HuH-7 (cell line): ENCODE results near the gene SYT2.
"Not testable (repeated sequence)": the region's sequence is repeated elsewhere in the genome, so short reads cannot be mapped to it uniquely, and the experiment has no call there.

Experiments used
- DNase-seq: peaks from one replicate; pipeline ENCODE4 v3.0.0; 2011; ENCODE audit warnings: low spot score

Gene SYT2

DNA sequence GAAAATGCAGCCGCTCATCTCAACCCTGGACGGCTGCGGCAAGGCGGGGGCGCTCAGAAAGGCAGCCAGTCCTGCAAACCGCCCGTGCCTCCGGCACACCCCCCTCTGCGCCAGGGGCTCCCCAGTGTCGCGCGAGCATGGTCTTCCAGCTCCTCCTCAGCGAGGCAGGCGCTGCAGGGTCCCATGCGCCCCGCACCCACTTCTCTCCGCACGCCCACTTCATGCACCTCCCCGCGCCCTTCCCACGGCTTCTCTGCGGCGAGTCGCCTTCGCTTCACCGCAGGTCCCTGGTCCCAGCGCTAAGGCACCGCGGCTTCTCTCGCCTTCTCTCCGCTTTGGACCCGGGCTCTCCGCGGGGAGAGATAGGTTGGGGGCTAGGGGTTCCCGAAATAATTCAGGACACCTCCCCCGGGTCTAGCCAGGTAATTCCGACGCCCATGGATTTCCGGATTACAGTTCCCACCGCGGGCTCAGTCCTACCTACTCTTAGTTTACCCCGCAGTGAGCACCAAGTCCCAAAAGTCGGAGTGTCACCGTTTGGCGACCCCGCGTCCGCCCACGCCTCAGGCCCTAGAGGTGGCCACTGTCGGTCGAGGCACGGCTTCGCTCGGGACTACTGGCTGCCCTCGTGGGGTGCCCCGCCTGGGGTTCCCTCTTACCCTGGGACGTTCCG is 67.5 kb downstream of the SYT2 start:
- no peak for DNase-seq

DNA sequence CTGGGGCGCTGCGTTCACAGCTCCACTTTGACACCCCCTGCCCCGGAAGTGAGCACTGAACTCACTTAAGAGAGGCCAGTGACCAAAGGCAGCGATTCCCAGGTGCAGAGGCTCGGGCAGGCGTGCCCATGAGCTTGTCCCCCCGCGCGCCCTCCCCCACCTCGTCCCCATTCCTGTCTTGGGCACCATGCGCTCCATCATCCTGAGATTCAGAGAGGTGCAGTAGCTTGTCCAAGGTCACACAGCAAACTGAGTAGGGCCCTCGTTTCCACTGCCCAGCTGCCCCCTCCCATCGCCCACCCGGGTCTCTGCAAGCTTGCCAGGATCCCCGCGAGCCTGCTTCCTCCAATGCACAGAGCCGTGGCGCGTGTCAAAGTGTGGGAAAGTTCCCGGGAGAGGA is 68.0 kb downstream of the SYT2 start:
- DNase-seq: no peak

DNA sequence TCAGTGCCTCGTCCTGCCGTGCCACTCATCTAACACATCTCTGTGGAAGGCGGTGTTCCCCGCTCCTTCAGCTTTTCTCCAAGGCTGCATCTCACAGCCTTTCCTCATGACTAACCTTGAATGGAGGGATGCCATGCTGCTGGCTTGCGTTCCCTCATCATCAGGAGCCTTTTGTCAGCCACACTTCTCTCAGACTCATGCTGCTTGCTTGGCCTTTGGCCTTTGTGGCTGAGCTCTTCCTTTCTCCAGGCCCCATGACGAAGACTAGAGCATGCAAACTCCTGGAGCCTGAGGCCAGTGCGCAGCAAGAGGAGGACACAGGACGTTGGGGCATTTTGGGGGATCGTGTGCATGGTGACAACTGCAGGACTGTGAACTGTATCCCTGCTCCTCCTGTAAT is 70.8 kb downstream of the SYT2 start:
- no peak for DNase-seq

DNA sequence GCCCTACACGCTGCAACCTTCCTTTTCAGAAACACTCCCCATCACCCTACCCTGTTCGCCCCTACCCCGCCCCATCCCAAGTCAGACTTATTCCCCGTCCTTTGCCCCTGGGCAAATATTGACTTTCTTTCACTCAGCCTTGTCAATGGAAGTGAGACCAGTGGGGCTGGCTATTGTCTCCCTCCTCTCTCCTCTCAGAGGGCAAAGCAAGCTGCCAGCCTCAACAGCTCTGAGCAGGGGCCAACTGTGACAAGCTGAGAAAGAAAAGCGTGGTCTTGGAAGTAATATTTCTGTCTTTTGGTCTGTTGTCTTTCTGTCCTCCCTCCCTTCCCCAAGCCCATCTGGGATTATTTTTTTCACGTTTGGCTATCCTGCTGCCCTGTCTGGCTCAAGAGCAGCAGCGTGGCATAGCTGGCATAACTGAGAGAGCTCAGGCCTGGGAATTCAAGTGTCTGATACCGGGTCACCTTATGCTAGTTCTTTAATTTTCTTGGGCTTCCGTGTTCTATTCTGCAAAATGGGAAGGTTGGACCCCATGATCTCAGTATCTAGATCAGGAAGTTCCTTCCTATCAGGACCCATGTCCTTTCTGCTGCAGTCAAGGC is 71.5 kb downstream of the SYT2 start:
- not testable (repeated sequence) for DNase-seq

DNA sequence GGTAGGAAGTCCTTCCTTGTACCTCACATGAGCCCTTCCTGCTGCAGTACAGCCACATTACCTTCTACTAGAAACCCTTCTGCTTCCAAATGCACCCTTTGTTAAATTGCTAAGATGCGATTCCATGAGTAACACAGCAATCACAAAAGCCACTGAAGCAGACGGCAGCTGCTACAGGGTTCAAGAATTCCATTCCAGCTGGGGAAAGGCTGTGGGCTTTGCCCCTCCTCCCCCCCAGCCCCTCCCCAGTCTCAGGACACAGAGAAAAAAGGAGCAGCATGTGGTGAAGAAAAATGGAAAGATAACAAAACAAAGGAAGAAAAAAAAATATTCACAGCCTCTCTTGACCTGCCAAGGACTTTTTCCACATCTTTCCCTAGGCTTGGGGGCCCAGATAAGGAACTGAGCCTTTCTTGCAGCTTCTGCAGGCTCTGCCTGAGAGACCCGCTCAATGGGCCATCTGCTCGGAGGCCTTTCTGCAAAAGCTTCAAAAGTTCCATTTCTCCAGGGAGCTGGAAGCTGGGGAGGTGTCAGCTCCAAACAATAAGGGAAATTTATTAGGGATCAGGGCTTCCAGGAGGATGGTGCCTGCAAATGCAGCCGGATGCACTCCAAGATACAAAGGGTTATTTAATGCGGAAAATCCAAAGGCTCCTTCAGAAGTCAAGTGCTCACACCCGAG is 72.1 kb downstream of the SYT2 start:
- DNase-seq: no peak

DNA sequence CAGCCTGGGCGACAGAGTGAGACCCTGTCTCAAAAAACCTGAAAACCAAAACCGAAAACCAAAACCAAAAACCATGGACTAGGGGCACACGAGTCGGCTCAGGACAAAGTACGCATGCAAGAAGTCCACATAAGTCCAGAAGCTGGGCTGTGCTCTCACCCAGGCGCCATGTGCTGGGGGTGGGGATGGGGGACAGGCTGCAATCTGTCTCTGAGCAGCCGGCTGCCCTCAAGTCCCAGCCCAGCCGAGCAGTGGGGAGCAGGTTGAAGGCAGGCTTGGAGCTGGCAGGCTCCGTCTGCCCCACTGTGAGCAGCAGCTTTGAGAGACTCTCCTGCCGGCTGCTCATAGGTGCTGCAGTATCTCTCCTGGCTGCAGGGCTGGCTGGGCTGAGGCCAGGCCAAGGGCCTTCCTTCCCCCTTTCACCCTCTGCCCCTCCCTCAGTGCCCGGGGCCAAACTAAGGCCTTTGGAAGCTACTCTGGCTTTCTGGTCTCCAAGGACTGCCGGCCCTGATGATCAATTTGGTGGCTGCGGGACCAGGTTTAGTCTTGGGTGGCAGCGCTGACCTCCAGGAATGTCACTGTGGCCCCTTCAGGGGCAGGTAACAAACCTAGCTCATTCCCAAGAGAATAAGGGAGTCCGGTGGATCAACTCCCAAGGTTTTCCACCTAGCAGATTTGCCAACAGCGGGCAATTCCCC is 72.8 kb downstream of the SYT2 start:
- not testable (repeated sequence) for DNase-seq

DNA sequence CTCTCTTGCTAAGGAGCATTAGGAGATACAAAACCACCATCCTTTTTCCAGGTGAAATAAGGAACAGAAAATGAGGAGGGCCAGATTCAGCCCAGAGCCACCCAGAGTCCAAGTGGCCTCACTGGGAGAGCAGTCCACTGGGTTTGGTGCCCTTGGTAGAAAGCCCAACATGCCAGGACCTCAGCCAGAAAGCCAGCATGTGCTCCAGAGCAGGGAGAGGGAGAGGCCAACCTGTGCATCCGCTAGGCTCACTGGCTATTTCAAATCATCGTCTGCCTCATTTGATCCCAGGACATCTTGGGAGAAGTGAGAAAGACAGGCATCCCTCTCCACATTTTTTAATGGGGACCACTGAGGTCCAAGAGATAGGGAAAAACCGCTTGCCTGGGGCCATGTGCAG is 74.1 kb downstream of the SYT2 start:
- DNase-seq: not testable (repeated sequence)

DNA sequence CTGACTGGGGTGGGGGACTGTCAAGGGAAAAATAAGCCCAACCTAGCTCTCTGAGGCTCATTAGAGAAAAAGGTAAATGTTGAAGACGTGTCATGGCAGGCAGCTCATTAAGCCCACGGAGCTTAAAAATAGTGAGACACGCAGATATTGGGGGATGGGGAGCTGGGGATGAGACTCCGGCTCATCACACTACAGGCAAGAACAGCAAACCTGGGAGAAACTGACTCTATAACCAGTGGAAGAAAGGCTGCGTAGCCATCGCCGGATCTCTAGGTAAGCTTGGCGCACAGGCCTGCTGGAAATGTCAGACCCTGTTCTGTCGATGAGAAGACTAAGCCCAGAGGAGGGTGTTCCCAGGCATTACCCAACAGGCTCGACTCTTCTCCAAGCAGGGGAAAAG is 78.0 kb downstream of the SYT2 start:
- DNase-seq: no peak

DNA sequence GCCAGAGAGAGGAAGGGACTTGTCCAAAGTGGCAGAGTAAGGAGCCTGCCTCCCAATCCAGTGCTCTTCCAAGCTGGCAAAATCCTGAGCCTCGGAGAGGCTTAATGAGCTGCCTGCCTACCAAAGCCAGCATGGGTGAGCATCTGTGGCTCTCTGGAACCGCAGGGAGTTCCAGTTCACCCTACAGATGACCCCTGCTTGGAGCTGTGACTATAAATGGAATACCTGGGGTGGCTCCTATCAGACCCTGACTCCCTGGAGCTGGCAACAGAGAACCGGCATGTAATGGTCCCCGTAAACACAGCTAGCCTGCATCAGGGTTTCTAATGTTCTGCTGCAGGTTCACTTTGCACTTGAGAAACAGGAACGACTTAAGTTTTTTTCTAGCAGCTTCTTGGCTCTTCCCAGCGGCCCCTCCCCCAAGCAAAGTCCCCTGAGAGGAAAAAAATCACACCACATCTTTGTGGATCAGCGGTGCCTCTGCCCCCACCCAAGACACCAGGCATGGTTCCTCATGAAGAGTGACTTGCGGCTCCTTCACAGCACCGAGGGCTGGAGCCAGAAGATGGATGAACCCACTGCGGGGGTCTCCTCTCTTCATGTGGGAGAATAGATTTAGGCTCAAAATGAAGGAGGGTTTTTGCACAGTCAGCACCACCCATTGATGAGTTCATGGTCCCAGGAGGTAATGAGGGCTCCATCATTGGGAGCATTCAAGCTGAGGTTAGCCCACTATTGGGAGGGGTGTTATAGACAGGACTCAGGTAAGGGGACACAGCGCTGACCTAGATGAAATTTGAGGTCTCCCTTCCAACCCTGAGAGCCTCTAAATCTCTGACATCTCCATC is 79.0 kb downstream of the SYT2 start:
- DNase-seq: no peak

DNA sequence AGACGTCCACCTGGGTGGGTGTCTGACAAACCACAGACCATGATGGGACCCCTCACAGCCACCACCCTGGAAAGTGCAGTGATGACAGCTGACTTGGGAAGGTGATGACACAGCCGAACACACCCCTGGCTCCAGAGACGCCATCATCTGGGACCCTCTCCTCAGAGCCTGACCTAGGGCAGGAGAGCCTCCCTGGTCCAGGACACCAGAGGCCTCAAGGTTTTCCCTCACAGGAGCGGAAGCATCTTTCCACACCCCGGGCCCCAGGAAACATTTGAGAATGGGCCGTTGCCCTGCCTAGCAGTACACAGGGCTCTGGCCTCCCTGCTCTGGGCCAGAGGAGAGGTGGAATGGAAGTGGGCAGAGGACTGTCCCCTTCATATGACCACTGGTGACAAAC is 79.7 kb downstream of the SYT2 start:
- DNase-seq: no peak

DNA sequence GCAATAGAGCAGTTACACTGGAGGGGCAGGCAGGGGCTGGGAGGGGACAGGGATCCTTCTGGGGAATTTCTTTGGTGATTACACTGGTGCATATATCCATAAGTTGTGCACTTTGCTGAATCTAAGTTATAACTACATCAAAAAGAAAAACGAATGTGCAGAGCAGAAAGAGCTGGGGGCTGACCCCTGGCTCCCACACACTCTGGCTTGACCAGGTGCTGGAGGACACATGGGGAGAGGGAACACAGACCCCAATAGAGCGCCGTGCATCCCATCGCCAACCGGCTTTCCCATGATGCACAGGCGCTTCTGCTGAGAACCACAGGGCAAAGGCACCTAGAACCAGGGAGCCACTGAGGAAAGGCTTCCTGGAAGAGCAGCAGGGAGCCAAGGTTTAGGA is 80.2 kb downstream of the SYT2 start:
- not testable (repeated sequence) for DNase-seq

DNA sequence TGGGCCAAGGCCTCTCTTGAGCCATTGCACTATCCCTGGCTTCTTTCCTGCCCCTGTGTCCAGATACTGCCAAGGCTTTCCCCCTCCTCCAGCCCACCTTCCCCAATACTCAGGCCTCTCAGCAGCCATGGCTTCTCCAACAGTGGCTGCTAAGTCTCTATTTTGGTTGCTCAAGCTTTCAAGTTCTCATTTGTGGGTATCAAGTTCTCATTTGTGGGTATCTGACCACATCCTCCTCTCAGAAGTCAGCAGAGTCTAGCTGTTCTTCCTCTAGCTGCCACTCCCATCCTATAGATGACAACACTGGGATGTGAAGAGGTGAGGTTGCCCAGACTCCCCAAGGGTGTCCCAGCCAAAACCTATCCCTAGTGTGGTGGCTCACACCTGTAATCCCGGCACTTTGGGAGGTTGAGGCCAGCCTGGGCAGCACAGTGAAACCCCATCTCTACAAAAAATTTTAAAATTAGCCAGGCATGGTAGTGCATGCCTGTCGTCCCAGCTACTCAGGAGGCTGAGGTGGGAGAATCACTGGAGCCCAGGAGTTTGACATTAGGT is 80.9 kb downstream of the SYT2 start:
- DNase-seq: not testable (repeated sequence)

DNA sequence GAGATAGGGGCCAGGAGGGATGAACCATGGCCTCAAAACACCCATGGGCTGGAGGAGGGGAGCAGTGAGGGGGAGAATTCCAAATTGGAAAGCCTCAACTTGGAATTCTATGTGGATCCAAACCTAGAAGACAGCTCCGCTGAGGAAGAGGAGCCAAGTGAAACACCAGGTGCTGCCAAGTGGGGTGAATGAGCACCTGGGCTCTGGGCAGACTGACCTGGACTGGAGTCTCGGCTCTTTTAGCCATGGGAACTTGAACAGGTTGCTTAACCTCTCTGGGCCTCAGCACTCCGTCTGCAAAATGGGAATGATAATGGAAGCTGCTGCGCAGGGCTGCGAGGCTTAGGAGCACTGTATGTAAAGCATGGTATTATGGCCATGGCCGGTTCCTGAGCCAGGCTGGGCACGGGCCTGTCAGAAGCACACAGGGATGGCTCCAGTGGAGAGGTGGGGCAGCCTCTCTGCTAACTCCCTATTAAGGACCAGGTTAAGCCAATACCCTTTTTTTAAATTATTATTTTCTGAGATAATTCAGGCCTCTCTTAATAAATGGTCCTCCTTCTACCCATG is 81.5 kb downstream of the SYT2 start:
- DNase-seq: no peak

DNA sequence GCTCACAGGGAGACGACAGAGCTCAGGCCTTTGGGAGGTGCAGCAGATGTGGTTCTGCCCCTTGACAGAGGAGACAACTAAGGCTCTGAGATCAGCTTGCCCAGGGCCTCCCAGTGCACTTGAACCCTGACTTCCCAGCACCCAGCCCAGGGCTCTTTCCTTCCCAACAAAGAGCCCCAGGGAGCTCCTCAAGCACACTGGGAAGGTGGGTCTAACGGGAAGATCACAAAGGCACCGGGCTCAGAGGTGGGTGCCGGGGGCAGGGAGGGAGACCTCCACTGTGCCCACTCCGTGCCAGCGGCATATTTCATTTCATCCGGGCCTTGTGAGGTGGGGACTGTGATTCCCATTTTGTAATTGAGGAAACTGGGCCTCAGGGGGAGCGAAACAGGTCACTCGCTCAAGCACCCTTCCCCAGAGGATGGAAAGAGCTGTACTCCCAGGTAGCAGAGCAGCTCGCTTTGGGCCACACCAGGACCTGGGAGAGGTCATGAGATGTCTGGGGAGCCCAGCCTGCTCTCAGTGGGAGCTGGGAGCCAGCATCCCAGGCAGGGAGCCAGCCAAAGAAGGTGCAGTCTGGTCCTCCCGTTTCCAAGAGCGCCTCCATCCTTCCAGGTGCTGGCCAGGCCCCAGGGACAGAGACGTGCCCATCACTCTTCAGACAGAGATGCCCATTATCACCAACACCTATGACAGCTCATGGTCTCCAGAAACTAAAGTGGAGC is 82.3 kb downstream of the SYT2 start:
- DNase-seq: no peak

DNA sequence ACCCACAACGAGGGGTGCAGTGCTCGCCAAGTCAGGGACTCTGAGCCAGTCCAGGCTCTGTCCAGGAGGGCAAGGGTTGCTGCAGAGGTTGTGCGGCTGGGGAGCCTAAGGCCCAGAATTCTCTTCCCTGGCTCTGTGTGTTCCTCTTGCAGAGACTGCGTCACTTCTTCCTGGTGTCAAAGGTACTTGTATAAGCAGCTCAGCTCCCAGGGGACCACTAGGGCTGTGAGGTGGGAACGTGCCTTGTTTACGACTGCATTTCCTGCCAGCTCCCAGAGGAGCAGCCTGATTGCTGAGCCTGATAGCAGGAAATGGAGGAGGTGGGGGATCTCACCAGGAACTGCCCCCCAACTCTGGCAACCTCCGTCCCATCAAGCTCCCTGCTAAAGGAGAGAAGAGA is 83.2 kb downstream of the SYT2 start:
- not testable (repeated sequence) for DNase-seq

DNA sequence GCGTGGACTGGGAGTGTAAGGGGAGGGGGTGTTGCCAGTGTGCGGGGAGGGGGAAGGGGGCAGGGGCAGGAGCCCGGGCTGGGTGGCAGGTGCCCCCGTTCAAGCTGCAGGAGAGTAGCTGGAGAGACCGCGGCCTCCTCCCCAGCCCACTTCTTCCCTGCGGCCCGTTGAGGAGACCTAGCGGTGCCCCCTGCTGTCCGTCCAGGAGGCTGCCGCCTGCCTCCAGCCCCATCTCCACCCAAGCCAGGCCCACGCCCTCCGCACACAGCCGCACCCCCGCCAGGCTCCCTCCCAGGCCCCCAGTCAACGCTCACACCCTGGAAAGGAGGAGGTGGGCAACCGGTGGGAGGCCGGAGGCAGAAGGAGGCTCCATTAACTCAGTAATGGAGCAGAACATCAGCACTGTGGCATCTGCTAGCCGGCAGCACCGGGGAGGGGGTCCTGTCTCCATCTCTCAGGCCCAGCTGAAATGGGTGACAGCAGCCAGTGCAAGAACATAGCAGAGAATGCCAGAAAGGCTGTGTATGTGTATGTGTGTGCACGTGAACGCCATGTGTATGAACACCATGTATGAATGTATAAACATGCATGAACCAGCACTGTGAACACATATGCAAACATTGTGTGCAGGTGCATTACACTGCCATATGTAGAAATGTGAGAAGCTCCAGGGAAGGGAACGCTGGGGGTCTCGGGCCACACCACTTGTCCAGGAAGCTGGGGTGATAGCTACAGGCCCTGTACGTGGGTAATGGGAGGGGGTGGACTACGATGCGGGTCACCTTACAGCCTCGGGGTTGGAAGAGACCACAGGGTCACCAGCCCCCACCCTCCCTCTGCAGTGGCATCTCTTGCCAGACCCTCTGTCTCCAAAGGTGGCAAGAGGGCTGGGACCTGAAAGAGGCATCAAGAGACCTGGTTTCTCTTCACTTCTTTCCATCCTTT is 84.6 kb downstream of the SYT2 start:
- peak; percentile 83 for DNase-seq

DNA sequence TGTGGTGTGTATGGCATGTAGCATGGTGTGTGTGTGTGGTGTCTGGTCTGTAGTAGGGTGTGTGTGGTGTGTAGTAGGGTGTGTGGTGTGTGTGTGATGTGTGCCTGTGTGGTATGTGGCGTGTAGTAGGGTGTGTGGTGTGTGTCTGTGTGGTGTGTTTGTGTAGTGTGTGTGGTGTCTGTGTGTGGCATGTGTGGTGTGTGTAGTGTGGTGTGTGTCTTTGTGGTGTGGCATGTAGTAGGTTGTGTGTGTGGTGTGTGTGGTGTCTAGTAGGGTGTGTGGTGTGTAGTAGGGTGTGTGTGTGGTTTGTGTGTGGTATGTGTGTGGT is 85.5 kb downstream of the SYT2 start:
- no peak for DNase-seq

DNA sequence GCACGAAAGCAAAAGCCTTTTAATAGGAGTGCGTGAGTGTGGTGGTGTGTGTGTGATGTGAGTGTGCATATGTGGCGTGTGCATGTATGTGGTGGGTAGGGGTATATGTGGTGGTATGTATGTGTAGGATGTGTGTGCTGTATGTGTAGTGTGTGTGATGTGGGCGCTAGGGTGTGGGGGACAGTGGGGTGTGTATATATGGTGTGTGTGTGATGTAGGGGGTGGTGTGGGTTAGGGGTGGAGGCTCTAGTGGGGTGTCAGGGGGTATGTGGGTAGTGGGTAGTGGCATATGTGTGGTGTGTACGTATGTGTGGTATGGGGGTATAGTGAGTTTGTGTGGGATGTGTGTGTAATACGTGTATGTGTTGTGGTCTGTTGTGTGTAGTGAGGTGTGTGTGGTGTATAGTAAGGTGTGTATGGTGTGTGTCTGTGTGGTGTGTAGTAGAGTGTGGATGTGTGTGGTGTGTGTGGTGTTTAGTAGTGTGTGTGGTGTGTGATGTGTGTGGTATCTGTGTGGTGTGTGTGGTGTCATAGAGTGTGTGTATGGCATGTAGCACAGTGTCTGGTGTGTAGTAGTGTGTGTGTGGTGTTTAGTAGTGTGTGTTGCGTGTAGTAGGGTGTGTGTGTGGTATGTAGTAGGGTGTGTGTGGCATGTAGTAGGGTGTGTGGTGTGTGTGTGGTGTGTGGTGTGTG is 86.0 kb downstream of the SYT2 start:
- DNase-seq: no peak

DNA sequence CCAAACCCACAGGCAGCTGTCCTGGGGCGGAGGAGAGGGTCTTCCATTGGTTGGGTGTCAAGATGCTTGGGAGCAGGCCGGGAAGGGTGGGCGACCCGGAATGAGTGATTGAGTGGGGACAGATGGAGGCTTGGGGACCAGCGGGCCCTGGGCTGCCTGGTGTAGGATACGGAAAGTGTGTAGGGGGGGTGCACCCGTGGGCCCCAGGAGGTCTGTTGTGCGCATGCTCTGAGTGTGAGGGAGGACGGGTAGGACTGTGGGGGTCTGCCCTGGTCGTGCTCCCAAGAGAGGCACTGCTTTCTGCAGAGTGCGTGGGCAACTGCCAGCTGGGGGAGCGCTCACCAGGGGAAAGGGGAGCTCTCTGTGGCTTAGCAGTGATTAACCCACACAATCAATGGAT is 86.8 kb downstream of the SYT2 start:
- not testable (repeated sequence) for DNase-seq
